H9 (cell line): ENCODE measurements around the gene HES4. TPM values are rescaled to one million over a fixed set of nuclear protein-coding genes. Genes with fewer than 3 reads are reported as not detected.

Source experiments
- DNase-seq: peaks from one replicate; pipeline ENCODE4 v3.0.0-alpha.2; 2017
- H2AFZ ChIP-seq: one replicate; pipeline ENCODE4 v1.6.1; 2013; ENCODE audit warnings: mild to moderate bottlenecking, low read length, control low read depth, moderate library complexity
- H2AK5ac ChIP-seq: 2 replicates; pipeline ENCODE4 v1.6.1; 2013; ENCODE audit warnings: low read length, control low read depth, mixed read lengths; ENCODE audit not compliant: insufficient read length
- H2BK120ac ChIP-seq: one replicate; pipeline ENCODE4 v1.6.1; 2013; ENCODE audit warnings: low read depth, mild to moderate bottlenecking, low read length, control low read depth, inconsistent platforms; ENCODE audit not compliant: poor library complexity, severe bottlenecking
- H2BK12ac ChIP-seq: 2 replicates; pipeline ENCODE4 v1.6.1; 2013; ENCODE audit warnings: low read length, control low read depth, mixed read lengths, low read depth; ENCODE audit not compliant: insufficient read length
- H2BK15ac ChIP-seq: 2 replicates; pipeline ENCODE4 v1.6.1; 2013; ENCODE audit warnings: low read depth, low read length, control low read depth
- H2BK20ac ChIP-seq: one replicate; pipeline ENCODE4 v1.6.1; 2013; ENCODE audit warnings: low read depth, mild to moderate bottlenecking, low read length, control low read depth, inconsistent platforms; ENCODE audit not compliant: poor library complexity, severe bottlenecking
- H2BK5ac ChIP-seq: 2 replicates; pipeline ENCODE4 v1.6.1; 2013; ENCODE audit warnings: low read length, control low read depth, mixed read lengths; ENCODE audit not compliant: insufficient read length
- H3K14ac ChIP-seq: 2 replicates; pipeline ENCODE4 v1.6.1; 2013; ENCODE audit warnings: low read length, control low read depth; ENCODE audit not compliant: insufficient read depth
- H3K18ac ChIP-seq: 2 replicates; pipeline ENCODE4 v1.6.1; 2013; ENCODE audit warnings: low read depth, mild to moderate bottlenecking, mixed read lengths, low read length, control low read depth; ENCODE audit not compliant: insufficient read length
- H3K23ac ChIP-seq: 2 replicates; pipeline ENCODE4 v1.6.1; 2013; ENCODE audit warnings: low read length, control low read depth, mixed read lengths, low read depth; ENCODE audit not compliant: insufficient read length
- H3K23me2 ChIP-seq: 2 replicates; pipeline ENCODE4 v1.6.1; 2013; ENCODE audit warnings: low read depth, mild to moderate bottlenecking, mixed read lengths, low read length, control low read depth; ENCODE audit not compliant: insufficient read length, poor library complexity, severe bottlenecking
- H3K27ac ChIP-seq: 2 replicates; pipeline ENCODE4 v1.5.1; 2013; ENCODE audit warnings: low read length, control low read depth, mixed read lengths, low read depth; ENCODE audit not compliant: insufficient read length
- H3K27me3 ChIP-seq: 2 replicates; pipeline ENCODE4 v1.6.1; 2013; ENCODE audit warnings: low read length, control low read depth, inconsistent platforms; ENCODE audit not compliant: insufficient read depth
- H3K4ac ChIP-seq: 2 replicates; pipeline ENCODE4 v1.6.1; 2013; ENCODE audit warnings: low read depth, mild to moderate bottlenecking, control low read depth, inconsistent platforms, low read length, moderate library complexity
- H3K4me1 ChIP-seq: 2 replicates; pipeline ENCODE4 v1.6.1; 2013; ENCODE audit warnings: low read length, control low read depth, inconsistent platforms; ENCODE audit not compliant: insufficient read depth
- H3K4me2 ChIP-seq: 2 replicates; pipeline ENCODE4 v1.6.1; 2013; ENCODE audit warnings: low read length, control low read depth, mixed read lengths; ENCODE audit not compliant: insufficient read length, insufficient read depth
- H3K56ac ChIP-seq: 2 replicates; pipeline ENCODE4 v1.6.1; 2013; ENCODE audit warnings: low read depth, mild to moderate bottlenecking, mixed read lengths, low read length, control low read depth; ENCODE audit not compliant: insufficient read length
- H3K79me1 ChIP-seq: 2 replicates; pipeline ENCODE4 v1.6.1; 2013; ENCODE audit warnings: low read depth, mild to moderate bottlenecking, moderate library complexity, low read length, control low read depth, inconsistent platforms; ENCODE audit not compliant: insufficient read depth, poor library complexity, severe bottlenecking
- H3K79me2 ChIP-seq: 2 replicates; pipeline ENCODE4 v1.6.1; 2013; ENCODE audit warnings: low read length, control low read depth, inconsistent platforms; ENCODE audit not compliant: insufficient read depth
- H3K9ac ChIP-seq: 2 replicates; pipeline ENCODE4 v1.6.1; 2013; ENCODE audit warnings: low read length, control low read depth, mixed read lengths; ENCODE audit not compliant: insufficient read length; ENCODE audit errors: extremely low read depth
- H3K9me3 ChIP-seq: one replicate; pipeline ENCODE4 v1.6.1; 2013; ENCODE audit warnings: low read depth, low read length, inconsistent platforms; ENCODE audit not compliant: control insufficient read depth
- H3T11ph ChIP-seq: one replicate; pipeline ENCODE4 v1.6.1; 2013; ENCODE audit warnings: mild to moderate bottlenecking, low read length, control low read depth, inconsistent platforms
- H4K20me1 ChIP-seq: one replicate; pipeline ENCODE4 v1.6.1; 2013; ENCODE audit not compliant: control insufficient read depth, insufficient read length, insufficient read depth
- H4K5ac ChIP-seq: 2 replicates; pipeline ENCODE4 v1.6.1; 2013; ENCODE audit warnings: low read depth, mild to moderate bottlenecking, mixed read lengths, low read length, control low read depth; ENCODE audit not compliant: insufficient read length
- H4K8ac ChIP-seq: replicated peaks from 2 replicates; pipeline ENCODE4 v1.6.1; 2013; ENCODE audit warnings: low read length, control low read depth, mixed read lengths, low read depth; ENCODE audit not compliant: insufficient read length
- H4K91ac ChIP-seq: 2 replicates; pipeline ENCODE4 v1.6.1; 2013; ENCODE audit warnings: low read depth, mild to moderate bottlenecking, moderate library complexity, mixed read lengths, low read length, control low read depth; ENCODE audit not compliant: insufficient read length
- H3K27ac Mint-ChIP-seq, 3 experiments: 2 replicates in 2 of 3; 3 replicates in 1 of 3; pipeline ENCODE4 v1.8.0; 2020 to 2021; ENCODE audit warnings: mixed read lengths in 3 of 3, mild to moderate bottlenecking in 1 of 3, moderate library complexity in 1 of 3
- H3K27me3 Mint-ChIP-seq: 2 replicates; pipeline ENCODE4 v1.8.0; 2021; ENCODE audit warnings: low read depth, mild to moderate bottlenecking, moderate library complexity, mixed read lengths
- H3K36me3 Mint-ChIP-seq, 3 experiments: 2 replicates in 2 of 3; 3 replicates in 1 of 3; pipeline ENCODE4 v1.8.0; 2020 to 2021; ENCODE audit warnings: low read depth in 3 of 3, mixed read lengths in 3 of 3; ENCODE audit not compliant: insufficient read depth in 1 of 3
- H3K4me1 Mint-ChIP-seq, 2 experiments: 2 replicates each; pipeline ENCODE4 v1.8.0; 2020; ENCODE audit warnings: mixed read lengths in 2 of 2
- H3K4me3 Mint-ChIP-seq, 2 experiments: 2 replicates in 1 of 2; 3 replicates in 1 of 2; pipeline ENCODE4 v1.8.0; 2020 to 2021; ENCODE audit warnings: mild to moderate bottlenecking in 2 of 2, mixed read lengths in 2 of 2, moderate library complexity in 1 of 2
- H3K9me3 Mint-ChIP-seq, 2 experiments: 2 replicates in 1 of 2; 3 replicates in 1 of 2; pipeline ENCODE4 v1.8.0; 2020; ENCODE audit warnings: mild to moderate bottlenecking in 2 of 2, mixed read lengths in 2 of 2, moderate library complexity in 1 of 2
- WGBS: extraction: QIAGEN DNeasy Blood & Tissue Kit; methylation state at CpG from one replicate; pipeline ENCODE4 v1.1.7; 2013; ENCODE audit warnings: missing lambda C conversion rate, low lambda C conversion rate, mixed read lengths; ENCODE audit not compliant: insufficient read length; ENCODE audit errors: extremely low coverage; 5-methylcytosine and 5-hydroxymethylcytosine counted together
- total RNA-seq: library from RNA; stranded (reverse); gene quantifications from 2 replicates; pipeline ENCODE4 v1.2.1, GENCODE V29; 2021
- TF ChIP-seq, protein P1 (sequence below): fragments of 200-600 bp; sonication (generic); conservative IDR thresholded peaks from 3 replicates; pipeline ENCODE4 v1.8.0; 2021; ENCODE audit warnings: antibody characterized with exemption, mild to moderate bottlenecking

Gene HES4
- total RNA-seq, 1 experiment from 2014 or later = 4.0 TPM

DNA sequence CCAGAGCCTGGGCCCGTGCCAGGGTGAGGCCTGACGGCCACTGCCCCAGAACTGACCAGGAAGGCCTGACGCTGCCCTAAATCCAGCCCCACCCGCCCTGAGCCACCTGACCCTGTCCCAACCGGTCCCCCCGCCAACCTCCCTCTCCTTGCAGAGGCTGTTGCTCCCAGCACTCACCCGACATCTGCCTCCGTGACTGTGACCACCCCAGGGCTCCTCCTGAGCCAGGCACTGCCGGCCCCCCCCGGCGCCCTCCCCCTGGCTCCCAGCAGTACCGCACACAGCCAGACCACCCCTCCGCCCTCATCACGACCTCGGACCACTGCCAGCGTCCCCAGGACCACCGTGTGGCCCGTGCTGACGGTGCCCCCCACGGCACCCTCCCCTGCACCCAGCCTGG, 46.3 kb upstream of the HES4 start:
- no peaks in the 10 kb centered on the region for H3K79me2 ChIP-seq
- Mint-ChIP-seq H3K36me3 (peaks cover 10 to 52% (median 43%) of the 10 kb centered on the region in 3 experiments), H3K9me3 (no peaks in the 10 kb centered on the region; a peak in 1 of 5 replicates), H3K27me3 (no peaks in the 10 kb centered on the region; the same call in 1 of the 2 replicates), H3K4me1 (no peaks in the 10 kb centered on the region; a peak in 1 of 4 replicates), H3K4me3 (no peak overlapping the region), H3K27ac (no peak overlapping the region)
- no peaks in the 10 kb centered on the region for H3K27me3 ChIP-seq
- H2BK15ac ChIP-seq = no peak overlapping the region
- no peaks in the 10 kb centered on the region for H3K79me1 ChIP-seq
- H3K27ac ChIP-seq = no peak overlapping the region
- H3K14ac ChIP-seq = no peak overlapping the region
- TF ChIP-seq, protein P1, sequence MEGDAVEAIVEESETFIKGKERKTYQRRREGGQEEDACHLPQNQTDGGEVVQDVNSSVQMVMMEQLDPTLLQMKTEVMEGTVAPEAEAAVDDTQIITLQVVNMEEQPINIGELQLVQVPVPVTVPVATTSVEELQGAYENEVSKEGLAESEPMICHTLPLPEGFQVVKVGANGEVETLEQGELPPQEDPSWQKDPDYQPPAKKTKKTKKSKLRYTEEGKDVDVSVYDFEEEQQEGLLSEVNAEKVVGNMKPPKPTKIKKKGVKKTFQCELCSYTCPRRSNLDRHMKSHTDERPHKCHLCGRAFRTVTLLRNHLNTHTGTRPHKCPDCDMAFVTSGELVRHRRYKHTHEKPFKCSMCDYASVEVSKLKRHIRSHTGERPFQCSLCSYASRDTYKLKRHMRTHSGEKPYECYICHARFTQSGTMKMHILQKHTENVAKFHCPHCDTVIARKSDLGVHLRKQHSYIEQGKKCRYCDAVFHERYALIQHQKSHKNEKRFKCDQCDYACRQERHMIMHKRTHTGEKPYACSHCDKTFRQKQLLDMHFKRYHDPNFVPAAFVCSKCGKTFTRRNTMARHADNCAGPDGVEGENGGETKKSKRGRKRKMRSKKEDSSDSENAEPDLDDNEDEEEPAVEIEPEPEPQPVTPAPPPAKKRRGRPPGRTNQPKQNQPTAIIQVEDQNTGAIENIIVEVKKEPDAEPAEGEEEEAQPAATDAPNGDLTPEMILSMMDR = no peak
- no peak for DNase-seq
- no peak overlapping the region for H2BK20ac ChIP-seq
- H3K4ac ChIP-seq = no peak overlapping the region
- H3K9me3 ChIP-seq = no peaks in the 10 kb centered on the region
- H2BK120ac ChIP-seq = no peak overlapping the region
- H2BK5ac ChIP-seq = no peak overlapping the region
- no peak overlapping the region for H2AK5ac ChIP-seq
- no peak overlapping the region for H3K4me2 ChIP-seq
- peaks cover 3% of the 10 kb centered on the region for H4K20me1 ChIP-seq
- no peak overlapping the region for H3K56ac ChIP-seq
- no peak overlapping the region for H2AFZ ChIP-seq
- H2BK12ac ChIP-seq = no peak overlapping the region
- H3K18ac ChIP-seq = no peak overlapping the region
- H4K91ac ChIP-seq = no peak overlapping the region
- H4K5ac ChIP-seq = no peak overlapping the region
- H3K23me2 ChIP-seq = peaks cover 1% of the 10 kb centered on the region
- H3T11ph ChIP-seq = no peak overlapping the region
- no peaks in the 10 kb centered on the region for H3K4me1 ChIP-seq
- WGBS = no CpG with 5 or more reads among the region's 20 CpGs
- H4K8ac ChIP-seq = no peak overlapping the region
- H3K23ac ChIP-seq = no peak overlapping the region
- no peak overlapping the region for H3K9ac ChIP-seq
